Gastroesophageal sphincter (tissue), 4 donors: Measurements from ENCODE around the gene NRK. TPM values are rescaled to one million over a fixed set of nuclear protein-coding genes. Genes with fewer than 3 reads are reported as not detected.

Experiments
- ATAC-seq: fragments of 150-250 bp; one replicate; pipeline ENCODE4 v1.9.1; 2016; ENCODE audit warnings: mild to moderate bottlenecking, moderate library complexity
- H3K27ac ChIP-seq, 4 donors: fragments of 200-600 bp; sonication (generic) in 3 of 4; 1 replicate in 3 of 4; 2 replicates in 1 of 4; pipeline ENCODE4 v1.5.1; 2016 to 2019
- H3K27me3 ChIP-seq: fragments of 200-600 bp; sonication (generic); one replicate; pipeline ENCODE4 v1.5.1; 2019
- H3K36me3 ChIP-seq, 2 donors: fragments of 200-600 bp; sonication (generic); one replicate each; pipeline ENCODE4 v1.5.1; 2019; ENCODE audit warnings: control low read depth in 1 of 2
- H3K4me1 ChIP-seq, 3 donors: fragments of 200-600 bp; sonication (generic); 1 replicate in 2 of 3; 2 replicates in 1 of 3; pipeline ENCODE4 v1.5.1; 2016 to 2019; ENCODE audit warnings: control low read depth in 2 of 3
- H3K4me3 ChIP-seq, 2 donors: fragments of 200-600 bp; sonication (generic); one replicate each; pipeline ENCODE4 v1.5.1; 2019; ENCODE audit warnings: mild to moderate bottlenecking in 1 of 2, moderate library complexity in 1 of 2
- H3K9me3 ChIP-seq, 3 donors: fragments of 200-600 bp; sonication (generic); one replicate each; pipeline ENCODE4 v1.5.1; 2017 to 2019; ENCODE audit warnings: control low read depth in 2 of 3
- EP300 ChIP-seq: sonication (generic); formaldehyde crosslinking; IDR thresholded peaks from one replicate; pipeline ENCODE4 v1.6.1; 2017; ENCODE audit warnings: antibody characterized with exemption, mild to moderate bottlenecking
- POLR2A ChIP-seq, 2 donors: fragments of 450-650 bp; IDR thresholded peaks; one replicate each; pipeline ENCODE4 v1.6.1; 2017; ENCODE audit warnings: antibody characterized with exemption in 2 of 2, mild to moderate bottlenecking in 2 of 2, moderate library complexity in 1 of 2
- POLR2AphosphoS5 ChIP-seq: sonication (generic); formaldehyde crosslinking; IDR thresholded peaks from one replicate; pipeline ENCODE4 v1.6.1; 2017; ENCODE audit warnings: antibody characterized with exemption
- WGBS, 2 donors: methylation state at CpG; one replicate each; pipeline ENCODE4 v1.1.5; 2018; ENCODE audit warnings: low coverage in 1 of 2; 5-methylcytosine and 5-hydroxymethylcytosine counted together
- total RNA-seq, 4 donors: library from RNA; depleted of rRNA; stranded (reverse); fragments of >200 nt; gene quantifications; one replicate each; pipeline ENCODE4 v1.1.0, GENCODE V29; 2016
- TF ChIP-seq, protein P1 (sequence below), 4 experiments: fragments of 200-600 bp in 2 of 4; fragments of 450-650 bp in 2 of 4; sonication (generic) in 1 of 4; IDR thresholded peaks; one replicate each; pipeline ENCODE4 v1.5.1; 2017 to 2019; ENCODE audit warnings: antibody characterized with exemption in 4 of 4, mild to moderate bottlenecking in 2 of 4, moderate library complexity in 2 of 4

The NRK gene
- total RNA-seq, 4 donors from 2014 or later = 3.0 to 4.1 (median 3.2) TPM

DNA sequence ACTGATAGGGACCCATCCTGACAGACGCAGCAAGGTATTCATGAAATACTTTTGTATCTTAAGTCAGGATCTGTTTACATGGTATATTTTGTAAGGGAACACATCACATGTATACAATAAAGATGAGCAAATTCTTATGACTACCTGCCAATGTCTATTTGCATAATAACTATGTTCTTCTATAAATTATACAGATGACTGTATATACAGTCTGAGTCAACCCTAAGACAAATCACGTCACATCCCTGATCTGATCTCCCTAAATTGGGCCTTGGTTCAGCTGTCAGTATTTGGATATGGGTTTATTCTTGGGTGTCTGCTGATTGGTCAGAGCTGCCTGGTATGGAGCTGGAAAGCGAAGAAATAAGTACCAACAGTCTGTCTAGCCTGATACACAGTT is 122.9 kb downstream of the NRK start:
- TF ChIP-seq POLR2A (IDR thresholded peaks at IDR 0.05) = no peak
- no peak for TF ChIP-seq EP300
- TF ChIP-seq POLR2AphosphoS5 = no peak
- TF ChIP-seq, protein P1, sequence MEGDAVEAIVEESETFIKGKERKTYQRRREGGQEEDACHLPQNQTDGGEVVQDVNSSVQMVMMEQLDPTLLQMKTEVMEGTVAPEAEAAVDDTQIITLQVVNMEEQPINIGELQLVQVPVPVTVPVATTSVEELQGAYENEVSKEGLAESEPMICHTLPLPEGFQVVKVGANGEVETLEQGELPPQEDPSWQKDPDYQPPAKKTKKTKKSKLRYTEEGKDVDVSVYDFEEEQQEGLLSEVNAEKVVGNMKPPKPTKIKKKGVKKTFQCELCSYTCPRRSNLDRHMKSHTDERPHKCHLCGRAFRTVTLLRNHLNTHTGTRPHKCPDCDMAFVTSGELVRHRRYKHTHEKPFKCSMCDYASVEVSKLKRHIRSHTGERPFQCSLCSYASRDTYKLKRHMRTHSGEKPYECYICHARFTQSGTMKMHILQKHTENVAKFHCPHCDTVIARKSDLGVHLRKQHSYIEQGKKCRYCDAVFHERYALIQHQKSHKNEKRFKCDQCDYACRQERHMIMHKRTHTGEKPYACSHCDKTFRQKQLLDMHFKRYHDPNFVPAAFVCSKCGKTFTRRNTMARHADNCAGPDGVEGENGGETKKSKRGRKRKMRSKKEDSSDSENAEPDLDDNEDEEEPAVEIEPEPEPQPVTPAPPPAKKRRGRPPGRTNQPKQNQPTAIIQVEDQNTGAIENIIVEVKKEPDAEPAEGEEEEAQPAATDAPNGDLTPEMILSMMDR (IDR thresholded peaks at IDR 0.05) = no peak
- no peaks in the 10 kb centered on the region for H3K36me3 ChIP-seq
- H3K27me3 ChIP-seq = no peaks in the 10 kb centered on the region
- H3K4me1 ChIP-seq = no peaks in the 10 kb centered on the region
- H3K9me3 ChIP-seq = no peaks in the 10 kb centered on the region
- no peak for ATAC-seq
- H3K27ac ChIP-seq = no peak overlapping the region
- WGBS, 2 donors = 100% methylated on average over 1 of the region's 3 CpGs
- H3K4me3 ChIP-seq = no peak overlapping the region

DNA sequence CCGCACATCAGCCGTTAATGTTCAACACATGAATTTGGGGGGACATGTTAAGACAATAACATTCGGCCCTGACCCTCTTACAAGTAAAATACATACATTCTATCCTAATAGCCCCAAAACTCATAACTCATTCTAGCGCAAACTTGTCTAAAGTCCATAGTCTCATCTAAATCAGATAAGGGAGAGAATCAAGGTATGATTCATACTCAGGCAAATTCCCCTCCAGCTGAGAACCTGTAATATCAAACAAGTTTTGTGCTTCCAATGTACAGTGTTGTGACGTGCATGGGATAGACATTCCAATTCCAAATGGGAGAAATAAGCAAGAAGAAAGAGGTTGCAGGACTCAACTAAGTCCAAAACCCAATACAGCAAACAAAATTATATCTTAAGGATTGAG is 147.1 kb downstream of the NRK start:
- Histone ChIP-seq H3K4me3 (no peak overlapping the region), H3K4me1 (no peaks in the 10 kb centered on the region), H3K36me3 (no peaks in the 10 kb centered on the region), H3K27ac (no peak overlapping the region), H3K27me3 (no peaks in the 10 kb centered on the region), H3K9me3 (no peaks in the 10 kb centered on the region)
- no peak for ATAC-seq
- TF ChIP-seq, protein P1 (IDR thresholded peaks at IDR 0.05) = no peak
- no peak for TF ChIP-seq POLR2AphosphoS5
- no peak for TF ChIP-seq EP300
- no peak for TF ChIP-seq POLR2A (IDR thresholded peaks at IDR 0.05)
- whole genome bisulfite sequencing, 2 donors = 97% methylated on average over 5 of the region's 5 CpGs; no CpG with 5 or more reads in 1 of the 2 donors

DNA sequence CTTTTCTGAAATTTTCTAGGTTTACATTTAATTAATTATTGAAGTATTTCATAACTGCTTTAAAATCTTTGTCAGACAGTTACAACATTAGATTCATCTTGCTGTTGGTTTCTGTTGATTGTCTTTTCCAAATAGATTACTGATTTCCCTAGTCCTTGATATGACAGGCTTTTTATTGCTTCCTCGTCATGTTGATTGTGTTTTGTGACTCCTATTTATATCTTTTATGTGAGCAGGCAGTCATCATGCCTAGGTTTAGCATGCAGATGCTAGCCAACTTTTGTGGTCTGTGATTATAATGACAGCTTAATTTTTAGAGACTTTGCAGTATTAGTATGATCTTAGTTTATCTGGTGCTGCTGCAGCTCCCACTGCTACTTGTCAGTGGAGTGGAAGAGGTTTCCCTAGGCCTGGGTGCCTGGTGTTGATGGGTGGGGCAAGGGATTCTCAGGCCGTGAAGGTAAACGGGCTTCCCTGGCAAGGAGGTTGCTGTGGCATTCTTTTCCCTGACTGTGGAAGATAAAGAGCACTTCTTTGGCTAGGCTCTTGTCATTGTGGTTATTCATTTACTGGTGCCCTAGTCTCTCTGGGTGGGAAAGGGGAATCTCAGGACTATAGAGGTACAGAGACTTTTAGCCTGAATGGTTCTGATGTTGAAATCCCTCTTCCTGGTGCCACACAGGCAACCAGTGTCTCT is 150.5 kb downstream of the NRK start:
- Histone ChIP-seq H3K4me3 (no peak overlapping the region), H3K9me3 (no peaks in the 10 kb centered on the region), H3K27ac (no peak overlapping the region), H3K4me1 (no peaks in the 10 kb centered on the region), H3K36me3 (no peaks in the 10 kb centered on the region), H3K27me3 (no peaks in the 10 kb centered on the region)
- TF ChIP-seq, protein P1 (IDR thresholded peaks at IDR 0.05) = no peak
- TF ChIP-seq EP300 (no peak), POLR2A (IDR thresholded peaks at IDR 0.05) (no peak), POLR2AphosphoS5 (no peak)
- 25 to 29% methylated on average over 1 of the region's 3 CpGs for WGBS, 2 donors
- no peak for ATAC-seq

DNA sequence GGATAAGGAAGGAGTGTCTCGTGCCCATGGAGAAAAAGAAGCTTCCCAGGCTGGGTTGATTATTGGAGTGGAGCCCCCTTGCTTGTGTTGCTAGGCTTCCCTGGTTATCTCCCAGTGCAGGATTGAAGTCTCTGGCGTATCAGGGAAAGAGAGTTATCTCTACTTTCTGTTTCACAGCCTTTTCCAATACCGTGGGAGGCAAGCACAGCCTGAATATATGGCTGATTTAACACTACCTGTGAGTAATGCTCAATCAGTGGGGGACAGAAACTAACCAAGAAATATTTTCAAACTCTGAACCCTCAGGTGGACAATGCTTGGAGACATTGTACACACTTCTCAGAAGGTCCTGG is 151.0 kb downstream of the NRK start:
- TF ChIP-seq EP300 = no peak
- TF ChIP-seq, protein P1 (IDR thresholded peaks at IDR 0.05) = no peak
- no peak for TF ChIP-seq POLR2AphosphoS5
- TF ChIP-seq POLR2A (IDR thresholded peaks at IDR 0.05) = no peak
- no peaks in the 10 kb centered on the region for H3K36me3 ChIP-seq
- no peaks in the 10 kb centered on the region for H3K9me3 ChIP-seq
- H3K4me1 ChIP-seq = no peaks in the 10 kb centered on the region
- no peak for ATAC-seq
- H3K4me3 ChIP-seq = no peak overlapping the region
- H3K27ac ChIP-seq = no peak overlapping the region
- H3K27me3 ChIP-seq = no peaks in the 10 kb centered on the region
- WGBS, 2 donors = no CpG with 5 or more reads among the region's 3 CpGs

DNA sequence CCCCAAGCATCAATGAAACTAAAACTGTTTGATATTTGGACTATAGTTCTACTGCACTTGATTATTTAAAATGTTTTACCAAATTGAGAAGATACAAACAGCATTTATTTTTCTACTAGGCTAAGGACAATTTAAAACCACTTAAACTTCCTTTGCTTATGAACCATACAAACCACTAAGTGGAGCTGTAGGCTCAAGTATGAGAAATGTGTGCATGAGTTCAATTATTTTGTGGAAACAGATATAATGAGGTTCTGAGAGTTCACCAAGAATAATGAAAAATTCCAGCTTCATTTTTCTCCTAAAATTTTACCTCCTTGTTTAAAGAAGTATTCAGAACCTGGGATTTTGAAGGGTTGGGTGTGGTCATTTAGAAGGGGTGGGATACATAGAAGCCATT is 153.0 kb downstream of the NRK start:
- TF ChIP-seq POLR2A (IDR thresholded peaks at IDR 0.05) (no peak), EP300 (no peak), POLR2AphosphoS5 (no peak)
- TF ChIP-seq, protein P1 (IDR thresholded peaks at IDR 0.05) = no peak
- Histone ChIP-seq H3K27ac (no peak overlapping the region), H3K36me3 (no peaks in the 10 kb centered on the region), H3K27me3 (no peaks in the 10 kb centered on the region), H3K9me3 (no peaks in the 10 kb centered on the region), H3K4me1 (no peaks in the 10 kb centered on the region), H3K4me3 (no peak overlapping the region)
- ATAC-seq = no peak
